Stimulated activated CD8-positive, alpha-beta memory T cell treated with anti-CD3 and anti-CD28 coated beads, Interleukin-7, amount 100 ng/mL, for 1 hour (primary cell): ENCODE data around the gene SV2C.

Source experiments
- DNase-seq, 2 donors: peaks; one replicate each; pipeline ENCODE4 v3.0.0-alpha.2; 2020; ENCODE audit warnings: low read depth in 2 of 2

The SV2C gene

DNA sequence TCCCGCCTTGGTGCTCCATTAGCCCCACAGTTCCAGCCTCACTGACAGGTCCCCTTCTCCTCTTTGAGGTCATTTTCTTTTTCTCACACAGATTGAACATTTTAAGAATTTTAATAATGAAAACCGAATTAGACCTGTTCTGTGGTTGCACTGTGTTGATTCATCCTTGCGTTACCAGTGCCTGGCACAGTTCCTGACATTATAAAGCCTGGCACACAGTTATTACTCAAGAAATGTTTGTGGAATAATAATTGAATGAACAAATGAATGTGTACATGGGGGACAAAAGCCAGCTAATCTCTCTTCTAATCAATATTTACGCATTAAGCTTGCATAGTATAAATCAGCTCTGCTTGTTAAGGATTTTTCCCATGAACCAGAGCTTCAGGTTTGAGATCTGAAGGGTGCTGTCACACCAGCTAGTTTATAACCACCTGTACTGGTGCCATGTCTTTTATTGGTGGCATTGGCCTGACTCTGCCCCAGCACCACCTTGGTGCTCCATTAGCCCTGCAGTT is 80.0 kb downstream of the SV2C start:
- no peak for DNase-seq

DNA sequence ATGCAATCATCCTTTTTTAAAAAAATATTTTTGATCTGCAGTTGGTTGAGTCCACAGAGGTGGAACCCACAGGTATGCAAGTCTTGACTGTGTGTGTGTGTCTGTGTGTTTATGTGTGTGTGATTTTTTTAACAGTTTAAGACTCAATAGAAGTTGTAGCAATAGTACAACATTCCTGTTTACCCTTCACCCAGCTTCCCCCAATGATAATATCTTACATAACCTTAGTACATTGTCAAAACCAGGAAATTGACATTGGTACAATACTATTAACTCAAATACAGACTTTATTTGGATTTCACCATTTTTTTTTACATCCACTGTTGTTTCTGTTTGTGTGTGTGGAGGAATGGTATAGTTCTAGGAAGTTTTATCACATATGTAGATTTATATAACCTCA is 81.8 kb downstream of the SV2C start:
- no peak for DNase-seq

DNA sequence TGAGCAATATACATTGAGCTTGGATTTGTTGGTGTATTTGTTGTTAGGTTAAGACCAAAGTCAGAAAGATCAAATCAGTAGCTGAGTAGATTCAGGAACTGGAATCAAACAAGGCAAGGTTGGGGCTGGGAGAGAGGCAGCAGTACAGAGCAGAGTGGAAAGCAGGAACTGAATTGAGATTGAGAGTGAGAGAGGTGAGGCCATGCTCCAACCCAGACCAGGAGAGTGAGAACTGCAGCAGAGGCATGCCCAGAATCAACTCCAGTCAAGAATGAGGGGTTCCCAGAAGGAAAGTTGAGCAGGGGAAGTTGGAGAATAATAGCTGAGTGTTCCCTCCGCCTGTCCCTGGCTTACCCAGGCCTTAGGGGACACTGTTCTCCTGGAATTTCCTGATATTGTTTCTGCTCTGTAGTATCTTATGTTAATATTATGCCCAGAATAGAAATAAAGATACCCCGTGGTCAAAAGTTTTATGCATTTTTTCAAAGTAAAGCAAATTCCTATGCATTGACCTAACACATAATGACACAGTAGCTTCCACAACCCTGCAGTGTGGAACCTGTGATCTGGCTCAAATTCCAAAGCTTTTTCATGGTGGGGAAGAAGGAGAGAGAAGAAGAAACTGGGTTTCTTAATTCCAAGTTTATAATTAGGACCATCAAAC is 82.7 kb downstream of the SV2C start:
- no peak for DNase-seq

DNA sequence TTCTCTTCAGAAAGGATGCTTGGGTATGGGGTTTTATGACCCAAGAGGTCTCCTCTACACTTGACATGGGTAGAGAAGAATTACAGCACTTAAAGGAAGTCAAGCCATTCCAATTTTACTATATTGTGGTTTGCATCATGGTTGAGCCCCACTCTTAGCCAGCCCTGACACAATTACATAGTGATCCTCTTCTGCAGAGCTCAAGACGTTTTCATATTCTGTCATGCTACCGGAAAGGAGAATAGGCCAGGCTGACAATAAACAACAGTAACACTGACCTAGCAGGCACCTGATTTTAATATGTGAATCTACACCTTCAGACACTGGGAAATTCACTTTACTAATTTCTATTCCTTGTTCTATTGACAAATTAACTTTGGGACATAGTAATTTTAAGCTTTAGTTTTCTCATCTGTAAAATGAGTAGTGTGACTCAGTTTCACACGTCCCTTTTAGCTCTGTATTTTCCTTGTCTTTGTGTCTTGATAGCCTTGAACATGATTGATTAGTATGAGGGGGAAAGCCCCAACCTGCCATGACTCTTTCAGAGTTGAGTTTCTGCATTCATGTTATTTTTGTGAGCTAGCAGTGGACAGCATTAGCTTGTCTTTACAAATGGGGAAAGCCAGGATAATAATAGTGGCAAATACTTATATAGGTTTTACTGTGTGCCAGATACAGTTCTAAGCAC is 83.8 kb downstream of the SV2C start:
- no peak for DNase-seq

DNA sequence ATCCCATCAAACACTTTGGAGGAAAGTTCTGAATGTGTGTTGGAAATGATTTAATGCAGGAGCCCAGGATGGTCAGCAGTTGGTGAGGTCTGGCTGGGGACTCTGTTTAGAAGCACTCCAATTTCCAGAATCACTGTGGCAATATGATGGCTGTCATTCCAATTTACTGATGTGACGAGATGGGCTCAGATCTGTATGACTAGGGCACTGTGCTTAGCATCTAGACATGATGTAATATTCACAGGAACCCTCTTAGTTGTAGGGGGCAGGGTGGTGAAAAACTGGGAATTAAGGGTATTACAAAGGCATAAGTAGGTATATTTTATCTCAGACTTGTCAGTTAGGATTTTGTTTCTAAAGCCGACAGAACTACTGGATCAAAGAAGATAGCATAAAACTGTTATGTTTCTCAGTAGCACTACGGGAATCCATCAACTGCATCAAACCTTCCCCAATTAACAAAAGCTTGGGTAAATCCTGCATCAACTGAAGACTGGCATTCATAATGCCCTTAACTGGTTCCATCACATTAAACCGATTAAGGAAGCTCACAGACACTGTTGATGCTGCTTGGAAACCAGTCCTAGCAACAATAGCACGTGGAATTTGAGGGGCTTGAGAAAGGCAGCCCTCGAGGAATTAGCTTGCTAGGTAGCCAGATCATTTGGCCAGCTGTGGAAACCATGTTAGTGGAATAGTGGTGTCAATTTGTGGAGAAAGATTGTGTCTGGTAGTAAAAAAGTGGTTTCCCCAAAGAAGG is 86.1 kb downstream of the SV2C start:
- no peak for DNase-seq

DNA sequence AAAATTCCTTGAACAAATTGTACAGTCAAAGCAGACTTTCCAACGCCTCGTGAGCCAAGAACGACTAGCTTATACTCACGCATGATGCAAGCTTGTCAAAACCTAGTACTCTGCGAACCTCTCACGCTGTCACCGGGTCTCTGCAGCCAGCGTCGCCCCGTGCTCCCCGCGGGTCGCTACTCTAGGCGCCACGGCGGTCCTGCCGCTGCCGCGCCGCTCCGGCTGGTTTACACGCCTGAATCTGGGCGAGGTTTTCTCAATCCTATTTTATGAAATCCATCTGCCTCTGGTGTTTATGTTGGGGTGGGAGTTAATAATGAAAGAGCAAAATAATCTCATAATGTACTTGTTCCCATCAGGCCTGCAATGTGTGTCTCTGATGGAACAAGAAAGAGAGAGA is 90.9 kb downstream of the SV2C start:
- no peak for DNase-seq

DNA sequence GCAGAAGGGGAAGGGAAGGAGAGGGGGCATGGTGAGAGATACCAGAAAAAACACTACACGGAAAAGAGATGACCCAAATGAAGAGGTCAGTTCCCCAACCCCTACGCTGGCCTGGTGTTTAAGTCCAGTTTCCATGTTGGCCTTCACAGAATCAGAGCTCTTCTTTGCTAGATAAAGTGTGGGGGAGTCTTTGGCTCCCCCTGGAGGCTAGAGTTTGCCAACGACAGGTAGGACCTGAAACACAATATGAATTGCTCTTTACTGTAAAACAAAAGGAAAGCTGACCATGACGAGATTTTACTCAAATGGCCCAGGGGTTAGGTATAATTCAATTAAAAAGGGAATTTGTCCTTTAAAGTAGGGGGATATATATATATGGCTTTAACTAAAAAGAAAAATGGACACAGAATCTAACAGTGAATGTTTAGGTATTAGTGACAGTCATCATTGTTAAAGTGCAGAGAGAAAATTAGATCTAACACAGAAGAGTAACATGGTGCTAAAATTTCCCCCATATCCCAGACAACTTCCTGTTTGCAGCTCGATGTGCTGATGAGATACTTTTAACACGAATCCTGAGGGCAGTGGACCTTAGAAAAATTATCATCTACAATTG is 92.0 kb downstream of the SV2C start:
- DNase-seq = peak; percentile 21 to 28

DNA sequence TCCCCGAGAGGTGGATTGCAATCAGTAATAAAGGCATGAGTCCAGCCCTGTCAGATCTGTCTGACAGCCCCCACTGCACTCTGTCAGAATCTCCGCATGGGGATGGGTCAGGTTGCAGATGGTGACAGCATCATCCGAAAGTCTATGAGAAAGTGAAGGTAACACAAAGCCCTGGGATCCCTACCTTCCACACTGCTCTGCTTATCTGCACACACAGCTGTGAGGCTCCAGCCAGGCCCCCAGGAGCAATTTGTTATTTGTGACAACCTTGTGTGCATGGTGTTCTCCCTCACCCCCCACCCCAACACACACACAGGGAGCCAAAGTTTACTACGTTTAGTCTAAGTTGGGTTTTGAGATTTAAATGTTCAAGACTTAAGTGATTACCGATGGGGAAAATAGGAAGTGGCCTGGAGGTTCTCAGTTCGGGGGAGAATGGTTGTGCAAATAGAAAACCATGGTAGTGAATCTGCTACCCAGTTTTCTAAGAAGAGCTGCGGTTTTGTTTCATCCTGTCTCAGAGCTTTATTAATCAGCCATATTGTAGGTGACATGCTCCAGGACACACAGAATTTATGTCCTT is 92.7 kb downstream of the SV2C start:
- DNase-seq = no peak

DNA sequence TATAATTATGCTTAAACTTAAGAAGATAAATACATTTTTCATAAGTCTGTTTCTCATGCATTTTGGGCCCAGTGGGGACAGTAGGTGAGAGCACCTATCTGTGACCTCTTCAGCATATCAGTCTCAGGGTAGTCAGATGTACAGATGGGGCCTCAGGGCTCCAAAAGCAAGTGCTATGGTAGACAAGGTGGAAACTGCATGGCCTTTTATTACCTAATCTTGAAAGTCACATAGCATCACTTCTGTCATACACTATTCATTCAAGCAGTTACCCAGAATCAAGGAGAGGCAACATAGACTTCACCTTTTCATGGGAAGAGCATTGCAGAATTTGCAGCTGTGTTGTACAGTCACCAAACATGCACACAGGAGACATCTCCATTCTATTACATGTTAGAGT is 94.8 kb downstream of the SV2C start:
- DNase-seq = no peak

DNA sequence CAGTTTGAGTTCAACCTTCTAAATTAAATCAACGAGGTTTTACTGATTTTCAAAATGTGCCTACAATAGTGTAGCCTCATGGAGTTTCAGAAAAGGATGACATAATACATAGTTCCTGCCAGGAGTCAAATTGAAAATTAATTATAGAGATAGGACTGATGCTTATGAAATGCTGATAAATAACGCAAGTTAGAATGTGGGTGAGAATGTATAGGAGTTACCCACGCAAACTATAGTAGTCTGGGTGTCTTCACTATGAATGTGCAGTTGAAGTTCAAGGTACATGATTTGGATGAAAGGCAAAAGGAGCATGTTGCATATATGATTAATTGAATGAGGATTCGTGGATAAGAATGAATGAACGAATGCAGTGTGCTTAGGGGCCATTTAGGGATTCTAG is 95.7 kb downstream of the SV2C start:
- no peak for DNase-seq

DNA sequence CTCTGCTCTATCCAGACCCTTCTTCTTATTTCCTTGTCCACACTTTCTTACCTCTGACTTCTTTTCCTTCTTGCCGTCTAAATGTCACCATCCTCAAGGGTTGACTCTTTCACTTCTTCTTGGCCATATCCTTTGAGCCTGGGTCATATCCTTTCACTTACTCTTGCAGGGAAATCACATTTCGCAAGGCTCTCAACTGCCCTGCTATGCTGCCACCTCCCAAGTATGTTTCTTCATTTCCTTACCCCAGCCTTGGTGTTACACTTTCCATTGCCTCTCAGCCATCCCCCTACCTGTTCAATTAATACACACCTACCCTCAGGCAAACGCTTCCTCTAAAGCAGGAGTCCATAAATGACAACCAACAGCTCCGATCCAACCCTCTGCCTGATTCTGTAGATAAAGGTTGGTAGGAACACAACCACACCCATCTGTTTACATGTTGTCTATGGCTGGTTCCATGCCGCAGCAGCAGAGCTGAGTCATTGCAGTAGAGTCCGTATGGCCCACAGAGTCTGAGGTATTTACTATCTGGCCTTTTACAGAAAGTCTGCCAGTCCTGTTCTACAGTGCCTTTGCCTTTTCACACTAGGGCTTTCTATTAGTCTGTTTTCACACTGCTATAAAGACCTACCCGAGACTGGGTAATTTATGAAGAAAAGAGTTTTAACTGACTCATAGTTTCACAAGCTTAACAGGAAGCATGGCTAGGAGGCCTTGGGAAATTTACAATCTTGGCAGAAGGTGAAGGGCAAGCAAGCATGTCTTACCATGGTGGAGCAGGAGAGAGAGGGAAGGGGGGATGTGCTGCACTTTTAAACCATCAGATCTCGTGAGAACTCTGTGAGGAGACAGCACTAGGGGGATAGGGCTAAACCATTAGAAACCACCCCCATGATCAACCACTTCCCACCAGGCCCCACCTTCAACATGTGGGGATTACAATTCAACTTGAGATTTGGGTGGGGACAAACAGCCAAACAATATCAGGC is 97.9 kb downstream of the SV2C start:
- DNase-seq = no peak

DNA sequence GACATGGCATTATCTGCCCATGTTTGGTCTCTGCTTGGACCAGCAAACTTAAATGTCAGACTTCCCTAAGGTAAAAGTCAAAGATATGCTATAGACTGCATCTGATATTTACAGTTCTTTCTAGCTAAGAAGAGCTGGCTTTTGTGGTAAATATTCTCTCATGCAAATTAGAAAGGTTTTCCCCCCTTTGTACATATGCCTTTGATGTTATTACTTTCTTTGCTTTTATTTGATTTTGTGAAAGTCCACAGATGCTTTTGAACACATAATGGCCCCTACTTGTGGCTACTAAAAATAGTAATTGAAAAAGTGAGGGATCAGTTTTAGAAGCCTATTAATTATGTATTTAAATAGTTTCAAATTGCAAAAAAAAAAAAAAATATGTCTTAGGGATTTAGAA is 104.2 kb downstream of the SV2C start:
- no peak for DNase-seq

DNA sequence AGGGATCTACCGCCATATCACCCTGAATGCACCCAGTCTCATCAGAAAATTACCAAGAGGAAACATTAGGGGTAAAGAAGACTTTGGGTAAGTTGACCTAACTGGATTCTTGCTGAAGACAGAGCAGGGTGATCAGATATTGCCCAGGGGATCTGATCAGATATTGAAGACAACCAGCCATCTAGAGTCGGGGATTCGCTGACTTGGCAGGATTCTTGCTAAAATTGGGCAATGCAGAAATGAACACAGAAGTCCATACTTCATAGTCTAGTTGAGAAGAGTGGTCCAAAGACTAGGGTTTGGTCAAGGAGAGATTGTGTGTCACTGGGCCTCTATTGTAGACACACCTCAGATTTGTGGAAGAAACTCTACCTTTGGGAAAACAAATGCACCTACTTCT is 107.2 kb downstream of the SV2C start:
- DNase-seq = no peak

DNA sequence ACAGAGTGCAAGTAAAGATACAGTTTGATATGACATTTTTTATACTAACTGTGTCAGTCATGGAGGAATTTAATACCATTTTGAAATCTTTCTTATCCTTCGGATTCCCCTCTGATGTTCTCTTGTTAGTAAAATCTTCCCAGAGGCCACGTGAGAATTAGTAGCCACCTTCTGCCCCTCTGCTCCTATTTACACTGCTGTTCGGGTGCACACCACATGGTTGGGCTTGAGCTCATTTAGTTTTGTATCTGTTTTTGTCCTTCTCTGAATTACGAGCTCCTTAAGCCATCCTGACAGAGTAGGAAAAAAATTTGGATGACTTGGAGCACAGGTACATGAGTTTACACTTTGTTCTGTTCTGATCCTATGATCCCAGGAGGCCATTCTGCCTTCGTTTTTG is 109.7 kb downstream of the SV2C start:
- DNase-seq = no peak

DNA sequence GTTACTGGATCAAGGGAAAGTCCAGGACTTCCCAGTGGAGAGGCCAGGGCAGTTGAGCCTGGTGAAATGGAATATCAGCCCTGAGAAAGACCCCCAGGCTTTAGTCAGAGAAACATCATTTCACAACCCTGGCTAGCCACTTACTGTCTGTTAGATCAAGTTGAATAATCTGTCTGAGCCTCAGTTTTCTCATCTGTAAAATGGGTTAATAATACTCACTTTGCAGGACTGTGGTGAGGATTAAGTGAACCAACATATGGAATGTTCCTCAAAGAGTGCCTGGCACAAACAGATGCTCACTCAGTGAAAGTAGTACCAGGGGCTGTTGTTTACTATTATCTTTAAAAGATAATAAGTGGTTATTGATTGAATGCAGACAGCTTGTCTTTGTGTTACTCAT is 110.5 kb downstream of the SV2C start:
- no peak for DNase-seq

DNA sequence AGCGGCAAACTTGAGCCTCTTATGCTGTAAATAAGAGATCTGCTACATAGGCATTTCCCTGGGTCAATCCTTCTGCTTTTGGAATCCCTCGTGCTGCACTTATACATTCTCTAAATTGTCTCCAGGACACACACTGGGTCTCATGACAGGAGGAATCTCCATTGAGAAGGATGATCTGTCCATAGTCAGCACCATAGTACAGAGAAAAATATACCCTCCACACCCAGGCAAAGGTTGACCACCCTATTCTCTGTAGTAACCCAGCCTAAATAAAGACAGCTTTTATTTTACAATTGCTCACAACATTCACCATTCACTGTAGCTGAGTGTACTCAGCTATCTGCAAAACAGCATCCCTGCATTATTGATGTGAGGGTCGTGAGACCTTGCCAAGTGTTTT is 111.2 kb downstream of the SV2C start:
- DNase-seq = no peak

DNA sequence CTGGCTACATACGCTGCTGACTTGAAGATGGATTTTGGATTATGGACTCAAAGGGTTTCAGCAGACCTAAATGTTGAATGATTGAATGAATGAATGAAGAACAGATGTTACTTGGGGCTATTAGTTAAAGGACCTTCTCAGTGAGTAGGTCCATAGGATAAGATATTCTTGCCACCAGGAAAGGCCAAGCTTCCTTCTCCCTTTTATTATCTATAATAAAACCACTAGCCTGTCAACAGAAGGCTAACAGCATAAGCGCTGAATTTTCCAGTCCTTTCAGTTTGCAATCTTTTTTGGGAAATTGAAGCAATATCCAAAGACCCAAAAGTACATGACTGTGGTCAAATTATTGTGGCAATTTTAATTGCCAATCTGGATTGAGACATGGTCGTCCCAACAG is 113.3 kb downstream of the SV2C start:
- no peak for DNase-seq

DNA sequence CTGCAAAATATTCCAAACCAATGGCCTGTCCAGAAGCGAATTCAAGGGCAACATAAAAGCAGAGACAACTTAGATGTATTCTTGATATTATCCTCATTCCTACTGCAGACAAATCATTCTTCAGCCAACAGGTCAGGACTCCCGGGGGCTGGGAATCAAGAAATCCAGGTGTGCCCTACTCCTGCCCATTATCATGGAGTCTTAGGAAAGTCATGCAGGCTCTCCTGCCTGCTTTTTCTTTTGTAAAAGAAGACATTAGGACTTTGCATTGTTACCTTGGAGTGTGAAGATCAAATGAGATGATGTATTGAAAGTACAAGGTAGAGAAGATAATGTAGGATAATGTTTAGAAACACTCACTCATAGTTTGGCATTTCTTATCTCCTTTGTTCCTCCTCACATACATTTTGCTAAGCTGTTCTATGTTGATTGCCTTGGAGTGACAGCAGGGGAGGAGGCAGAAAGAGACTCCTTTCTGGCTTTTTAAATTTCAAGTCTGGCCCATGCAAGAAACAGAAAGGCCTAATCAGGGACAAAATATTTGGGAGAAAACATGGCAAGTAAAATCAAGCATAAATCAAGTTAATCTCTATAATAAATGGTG is 113.8 kb downstream of the SV2C start:
- no peak for DNase-seq

DNA sequence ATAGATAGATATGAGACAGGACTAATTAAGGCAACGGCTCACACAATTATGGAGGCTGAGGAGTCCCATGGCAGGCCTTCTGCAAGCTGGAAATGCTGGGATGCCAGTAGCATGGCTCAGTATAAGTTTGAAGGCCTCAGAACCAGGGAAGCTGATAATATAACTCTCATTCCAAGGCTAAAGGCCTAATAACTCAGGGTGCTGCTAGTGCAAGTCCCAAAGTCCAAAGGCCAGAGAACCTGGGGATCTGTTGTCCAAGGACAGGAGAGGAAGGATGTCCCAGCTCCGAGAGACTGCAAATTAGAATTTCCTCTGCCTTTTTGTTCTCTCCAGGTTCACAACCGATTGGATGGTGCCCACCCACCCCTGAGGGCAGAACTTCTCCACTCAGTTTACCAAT is 114.5 kb downstream of the SV2C start:
- DNase-seq = no peak
